Suprapubic skin (tissue), 4 donors: ENCODE results near the gene AGMAT. TPM values are rescaled to one million over a fixed set of nuclear protein-coding genes. Genes with fewer than 3 reads are reported as not detected.

Experiments
- DNase-seq, 2 donors: peaks; one replicate each; pipeline ENCODE4 v3.0.0-alpha.2; 2019; ENCODE audit warnings: low spot score in 2 of 2
- H3K27ac ChIP-seq: fragments of 200-600 bp; sonication (generic); one replicate; pipeline ENCODE4 v1.5.1; 2019
- H3K27me3 ChIP-seq: fragments of 200-600 bp; sonication (generic); one replicate; pipeline ENCODE4 v1.5.1; 2019
- H3K36me3 ChIP-seq: fragments of 200-600 bp; sonication (generic); one replicate; pipeline ENCODE4 v1.5.1; 2019
- H3K4me1 ChIP-seq: fragments of 200-600 bp; sonication (generic); one replicate; pipeline ENCODE4 v1.5.1; 2019
- H3K4me3 ChIP-seq: fragments of 200-600 bp; sonication (generic); one replicate; pipeline ENCODE4 v1.5.1; 2019; ENCODE audit warnings: mild to moderate bottlenecking
- H3K9me3 ChIP-seq: fragments of 200-600 bp; sonication (generic); one replicate; pipeline ENCODE4 v1.5.1; 2019
- CTCF ChIP-seq, 2 donors: fragments of 200-600 bp in 1 of 2; fragments of 450-650 bp in 1 of 2; sonication (generic) in 1 of 2; IDR thresholded peaks; one replicate each; pipeline ENCODE4 v1.5.1; 2016 to 2019; ENCODE audit warnings: antibody characterized with exemption in 2 of 2, mild to moderate bottlenecking in 1 of 2, moderate library complexity in 1 of 2
- EP300 ChIP-seq: sonication (generic); formaldehyde crosslinking; IDR thresholded peaks from one replicate; pipeline ENCODE4 v1.6.1; 2017; ENCODE audit warnings: antibody characterized with exemption
- POLR2A ChIP-seq, 2 donors: fragments of 450-650 bp; IDR thresholded peaks; one replicate each; pipeline ENCODE4 v1.6.1; 2017; ENCODE audit warnings: antibody characterized with exemption in 2 of 2, mild to moderate bottlenecking in 2 of 2, moderate library complexity in 2 of 2
- POLR2AphosphoS5 ChIP-seq, 3 donors: sonication (generic); formaldehyde crosslinking; IDR thresholded peaks; one replicate each; pipeline ENCODE4 v1.6.1; 2017; ENCODE audit warnings: antibody characterized with exemption in 3 of 3
- WGBS: methylation state at CpG from one replicate; pipeline ENCODE4 v1.1.5; 2018; 5-methylcytosine and 5-hydroxymethylcytosine counted together
- total RNA-seq, 4 donors: library from RNA; depleted of rRNA; stranded (reverse); fragments of >200 nt; gene quantifications; one replicate each; pipeline ENCODE4 v1.1.0, GENCODE V29; 2016

Gene AGMAT
- total RNA-seq, 4 donors from 2014 or later, result 0.72 TPM; not detected in 3

- Histone ChIP-seq H3K27ac (no peak overlapping the region), H3K36me3 (peaks cover 25% of the 10 kb centered on the region), H3K9me3 (no peaks in the 10 kb centered on the region), H3K27me3 (no peaks in the 10 kb centered on the region), H3K4me1 (peaks cover 34% of the 10 kb centered on the region), H3K4me3 (no peak overlapping the region)
- 85% methylated on average over 11 of the region's 11 CpGs for WGBS
- TF ChIP-seq POLR2A (IDR thresholded peaks at IDR 0.05), result no peak
- no peak for TF ChIP-seq POLR2AphosphoS5 (IDR thresholded peaks at IDR 0.05)
- TF ChIP-seq EP300, result no peak
- TF ChIP-seq CTCF (IDR thresholded peaks at IDR 0.05), result no peak
- no peak for DNase-seq
Observed at GRCh38 chr1:15626269-15626950, 41.6 kb upstream of the AGMAT start.

- no peak for TF ChIP-seq EP300
- no peak for TF ChIP-seq POLR2A (IDR thresholded peaks at IDR 0.05)
- TF ChIP-seq POLR2AphosphoS5 (IDR thresholded peaks at IDR 0.05), result no peak
- TF ChIP-seq CTCF (IDR thresholded peaks at IDR 0.05), result no peak
- Histone ChIP-seq H3K27me3 (no peaks in the 10 kb centered on the region), H3K27ac (no peak overlapping the region), H3K36me3 (peaks cover 14% of the 10 kb centered on the region), H3K4me1 (peaks cover 45% of the 10 kb centered on the region), H3K4me3 (no peak overlapping the region), H3K9me3 (no peaks in the 10 kb centered on the region)
- DNase-seq, result no peak
- 89% methylated on average over 13 of the region's 13 CpGs for WGBS
Observed at GRCh38 chr1:15625056-15625917, 40.4 kb upstream of the AGMAT start.

GRCh38 chr1:15624133-15624714 is 39.4 kb upstream of the AGMAT start:
- WGBS, result 89% methylated on average over 3 of the region's 3 CpGs
- Histone ChIP-seq H3K27me3 (no peaks in the 10 kb centered on the region), H3K36me3 (peaks cover 12% of the 10 kb centered on the region), H3K27ac (no peak overlapping the region), H3K9me3 (no peaks in the 10 kb centered on the region), H3K4me3 (no peak overlapping the region), H3K4me1 (peaks cover 56% of the 10 kb centered on the region)
- TF ChIP-seq POLR2A (IDR thresholded peaks at IDR 0.05), result no peak
- no peak for TF ChIP-seq EP300
- TF ChIP-seq CTCF (IDR thresholded peaks at IDR 0.05), result no peak
- TF ChIP-seq POLR2AphosphoS5 (IDR thresholded peaks at IDR 0.05), result no peak
- DNase-seq, result no peak

GRCh38 chr1:15623435-15623834 is 38.6 kb upstream of the AGMAT start:
- no peak overlapping the region for H3K4me3 ChIP-seq
- no peak for DNase-seq
- TF ChIP-seq POLR2A (IDR thresholded peaks at IDR 0.05) (no peak), POLR2AphosphoS5 (IDR thresholded peaks at IDR 0.05) (no peak), CTCF (IDR thresholded peaks at IDR 0.05) (no peak), EP300 (no peak)
- 93% methylated on average over 6 of the region's 6 CpGs for WGBS
- peaks cover 7% of the 10 kb centered on the region for H3K36me3 ChIP-seq
- H3K4me1 ChIP-seq, result peaks cover 63% of the 10 kb centered on the region
- H3K9me3 ChIP-seq, result no peaks in the 10 kb centered on the region
- no peaks in the 10 kb centered on the region for H3K27me3 ChIP-seq
- no peak overlapping the region for H3K27ac ChIP-seq
